Neural cell (in vitro differentiated cells): ENCODE results near the gene NOP16.

ENCODE experiments used
- CTCF ChIP-seq: fragments of 450-650 bp; IDR thresholded peaks from 2 replicates; pipeline ENCODE4 v1.5.1; 2014; ENCODE audit warnings: antibody characterized with exemption, mild to moderate bottlenecking, moderate library complexity; ENCODE audit not compliant: poor library complexity, severe bottlenecking
- EP300 ChIP-seq: fragments of 450-650 bp; conservative IDR thresholded peaks from 2 replicates; pipeline ENCODE4 v1.6.1; 2014; ENCODE audit warnings: antibody characterized with exemption, mild to moderate bottlenecking, moderate library complexity; ENCODE audit not compliant: poor library complexity, severe bottlenecking
- MXI1 ChIP-seq: fragments of 450-650 bp; conservative IDR thresholded peaks from 2 replicates; pipeline ENCODE4 v1.6.1; 2014; ENCODE audit warnings: antibody characterized with exemption, mild to moderate bottlenecking; ENCODE audit not compliant: poor library complexity, severe bottlenecking
- POLR2AphosphoS5 ChIP-seq: IDR thresholded peaks from 2 replicates; pipeline ENCODE4 v1.6.1; 2012
- REST ChIP-seq: IDR thresholded peaks from 2 replicates; pipeline ENCODE4 v1.6.1; 2012; ENCODE audit warnings: borderline replicate concordance
- SMC3 ChIP-seq: fragments of 450-650 bp; conservative IDR thresholded peaks from 2 replicates; pipeline ENCODE4 v1.6.1; 2014; ENCODE audit warnings: antibody characterized with exemption, mild to moderate bottlenecking, moderate library complexity; ENCODE audit not compliant: poor library complexity
- TAF1 ChIP-seq: IDR thresholded peaks from 2 replicates; pipeline ENCODE4 v1.6.1; 2012; ENCODE audit warnings: low read depth

- TF ChIP-seq CTCF (no peak), REST (no peak), SMC3 (no peak), POLR2AphosphoS5 (no peak), EP300 (no peak), MXI1 (no peak), TAF1 (no peak)
Observed at GRCh38 chr5:176384366-176384930, 4.0 kb downstream of the NOP16 start.
